ENCODE data around the gene CDH13.
A peak's percentile ranks its signal among the peaks of the same experiment; 100 is the strongest.

CDH13 gene

GRCh38 chr16:82626791-82627261, at the start of gene CDH13:
TSS of gene CDH13 (plus strand) at chr16:82626969.
- FAIRE-seq (no peak), DNase-seq (ENCODE audit: low spot score) (no peak)

- DNase-seq (ENCODE audit: low spot score) (no peak), FAIRE-seq (no peak)
Measured at GRCh38 chr16:82580298-82580890, 46.4 kb upstream of the CDH13 start.

- DNase-seq (ENCODE audit: low spot score), result no peak
- FAIRE-seq, result no peak
Measured at GRCh38 chr16:82582975-82583374, 43.8 kb upstream of the CDH13 start.

GRCh38 chr16:82583422-82583821, 43.3 kb upstream of the CDH13 start:
- DNase-seq (ENCODE audit: low spot score) (no peak), FAIRE-seq (no peak)

GRCh38 chr16:82584553-82585152, 42.1 kb upstream of the CDH13 start:
- DNase-seq (ENCODE audit: low spot score) (no peak), FAIRE-seq (no peak)

GRCh38 chr16:82585675-82586074, 41.1 kb upstream of the CDH13 start:
- FAIRE-seq (no peak), DNase-seq (ENCODE audit: low spot score) (no peak)

GRCh38 chr16:82586130-82586529, 40.6 kb upstream of the CDH13 start:
- peak; percentile 89 for FAIRE-seq
- DNase-seq (ENCODE audit: low spot score), result no peak

- DNase-seq (ENCODE audit: low spot score) (no peak), FAIRE-seq (no peak)
Measured at GRCh38 chr16:82587289-82587688, 39.5 kb upstream of the CDH13 start.

- DNase-seq (ENCODE audit: low spot score) (no peak), FAIRE-seq (no peak)
Measured at GRCh38 chr16:82589407-82589806, 37.4 kb upstream of the CDH13 start.

GRCh38 chr16:82594114-82594513, 32.7 kb upstream of the CDH13 start:
- FAIRE-seq (no peak), DNase-seq (ENCODE audit: low spot score) (no peak)

GRCh38 chr16:82598771-82599170, 28.0 kb upstream of the CDH13 start:
- DNase-seq (ENCODE audit: low spot score) (no peak), FAIRE-seq (no peak)

GRCh38 chr16:82601989-82602640, 24.7 kb upstream of the CDH13 start:
- DNase-seq (ENCODE audit: low spot score), result no peak
- no peak for FAIRE-seq

- peak; percentile 16 for DNase-seq (ENCODE audit: low spot score)
Measured at GRCh38 chr16:82603784-82604411, 22.9 kb upstream of the CDH13 start.

GRCh38 chr16:82605076-82605475, 21.7 kb upstream of the CDH13 start:
- FAIRE-seq (no peak), DNase-seq (ENCODE audit: low spot score) (no peak)

More at GRCh38 chr16:82603784-82604411, 22.9 kb upstream of the CDH13 start:
- FAIRE-seq, result no peak

- no peak for DNase-seq (ENCODE audit: low spot score)
- no peak for FAIRE-seq
Measured at GRCh38 chr16:82605863-82606620, 20.7 kb upstream of the CDH13 start.

GRCh38 chr16:82609140-82609539, 17.6 kb upstream of the CDH13 start:
- no peak for FAIRE-seq

GRCh38 chr16:82612263-82612662, 14.5 kb upstream of the CDH13 start:
- FAIRE-seq (no peak), DNase-seq (ENCODE audit: low spot score) (no peak)

More at GRCh38 chr16:82609140-82609539, 17.6 kb upstream of the CDH13 start:
- no peak for DNase-seq (ENCODE audit: low spot score)

- DNase-seq (ENCODE audit: low spot score) (no peak), FAIRE-seq (no peak)
Measured at GRCh38 chr16:82616356-82616755, 10.4 kb upstream of the CDH13 start.

- FAIRE-seq (no peak), DNase-seq (ENCODE audit: low spot score) (no peak)
Measured at GRCh38 chr16:82621781-82622180, 5.0 kb upstream of the CDH13 start.

- FAIRE-seq, result no peak
- DNase-seq (ENCODE audit: low spot score), result no peak
Measured at GRCh38 chr16:82623241-82623640, 3.5 kb upstream of the CDH13 start.

All from RCC 7860 (cell line).